GM12878 (cell line): ENCODE data around the gene MIA3. TPM values are rescaled to one million over a fixed set of nuclear protein-coding genes. Genes with fewer than 3 reads are reported as not detected.

Experiments
- ATF3 ChIP-seq: IDR thresholded peaks from 2 replicates; pipeline ENCODE4 v1.6.1; 2011; ENCODE audit warnings: low read depth, mild to moderate bottlenecking, low read length, moderate library complexity, borderline replicate concordance; ENCODE audit errors: extremely low read depth
- CHD4 ChIP-seq: fragments of 200-600 bp; sonication (generic); IDR thresholded peaks from 2 replicates; pipeline ENCODE4 v1.6.1; 2016; ENCODE audit warnings: mild to moderate bottlenecking
- EP300 ChIP-seq, 2 experiments: fragments of 150-350 bp in 1 of 2; IDR thresholded peaks; 2 replicates each; pipeline ENCODE4 v1.6.1; 2011 to 2012; ENCODE audit warnings: low read depth in 2 of 2, low read length in 2 of 2, borderline replicate concordance in 1 of 2, improper control_type of control experiment in 1 of 2, inconsistent platforms in 1 of 2; ENCODE audit not compliant: control insufficient read depth in 1 of 2
- ETV6 ChIP-seq, 2 experiments: fragments of 450-650 bp in 1 of 2; IDR thresholded peaks in 1 of 2; conservative IDR thresholded peaks in 1 of 2; 2 replicates each; pipeline ENCODE4 v1.6.1; 2014; ENCODE audit warnings: antibody characterized with exemption in 1 of 2, borderline replicate concordance in 1 of 2, low read depth in 1 of 2, mild to moderate bottlenecking in 1 of 2, moderate library complexity in 1 of 2
- FOS ChIP-seq: IDR thresholded peaks from 3 replicates; pipeline ENCODE4 v1.6.1; 2011; ENCODE audit warnings: borderline replicate concordance; ENCODE audit not compliant: insufficient read length; ENCODE audit errors: extremely low read depth
- KAT2A ChIP-seq: conservative IDR thresholded peaks from 2 replicates; pipeline ENCODE4 v1.6.1; 2011; ENCODE audit warnings: low read depth, low read length; ENCODE audit not compliant: control insufficient read depth
- NFYB ChIP-seq: IDR thresholded peaks from 2 replicates; pipeline ENCODE4 v1.6.1; 2011; ENCODE audit warnings: low read depth, mild to moderate bottlenecking, low read length, improper control_type of control experiment, moderate library complexity; ENCODE audit not compliant: insufficient read depth
- NR2C1 ChIP-seq: fragments of 450-650 bp; IDR thresholded peaks from 2 replicates; pipeline ENCODE4 v1.6.1; 2017; ENCODE audit warnings: antibody characterized with exemption, mild to moderate bottlenecking, moderate library complexity
- PKNOX1 ChIP-seq: fragments of 450-650 bp; IDR thresholded peaks from 2 replicates; pipeline ENCODE4 v1.6.1; 2016; ENCODE audit warnings: mild to moderate bottlenecking
- POLR2AphosphoS2 ChIP-seq: IDR thresholded peaks from 2 replicates; pipeline ENCODE4 v1.6.1; 2011; ENCODE audit warnings: low read depth, mild to moderate bottlenecking, low read length, improper control_type of control experiment, moderate library complexity
- RB1 ChIP-seq: fragments of 450-650 bp; formaldehyde crosslinking; IDR thresholded peaks from 2 replicates; pipeline ENCODE4 v1.6.1; 2017; ENCODE audit warnings: mild to moderate bottlenecking, borderline replicate concordance
- SREBF2 ChIP-seq: IDR thresholded peaks from 2 replicates; pipeline ENCODE4 v1.6.1; 2012; ENCODE audit warnings: mild to moderate bottlenecking, low read length
- TCF12 ChIP-seq: IDR thresholded peaks from 2 replicates; pipeline ENCODE4 v1.6.1; 2011; ENCODE audit warnings: low read depth, mild to moderate bottlenecking, low read length
- USF1 ChIP-seq: IDR thresholded peaks from 2 replicates; pipeline ENCODE4 v1.6.1; 2011; ENCODE audit warnings: borderline replicate concordance, low read depth, mild to moderate bottlenecking, moderate library complexity, mixed read lengths, low read length; ENCODE audit not compliant: insufficient read depth; ENCODE audit errors: extremely low read length
- USF2 ChIP-seq: IDR thresholded peaks from 2 replicates; pipeline ENCODE4 v1.6.1; 2011; ENCODE audit warnings: low read depth, low read length, improper control_type of control experiment, borderline replicate concordance
- WRNIP1 ChIP-seq: IDR thresholded peaks from 2 replicates; pipeline ENCODE4 v1.6.1; 2011; ENCODE audit warnings: low read depth, low read length, improper control_type of control experiment, borderline replicate concordance
- ZNF622 ChIP-seq: fragments of 450-650 bp; IDR thresholded peaks from 2 replicates; pipeline ENCODE4 v1.6.1; 2017; ENCODE audit warnings: mild to moderate bottlenecking, inconsistent platforms
- ZZZ3 ChIP-seq: IDR thresholded peaks from 2 replicates; pipeline ENCODE4 v1.6.1; 2011; ENCODE audit warnings: low read depth; ENCODE audit not compliant: control insufficient read depth, insufficient read length
- polyA plus RNA-seq, 11 experiments: library from polyadenylated mRNA; depleted of rRNA in 4 of 11; unstranded in 6 of 11; stranded (reverse) in 5 of 11; fragments of >200 nt; fragmentation: Nextera tagmentation in 4 of 11; fragmentation: Illumina TruSeq in 1 of 11; extraction: Ambion mirVana in 4 of 11; extraction: Trizol in 1 of 11; gene quantifications; 1 replicate in 1 of 11; 2 replicates in 10 of 11; pipeline versions ENCODE4 v1.2.1 to v1.2.3, GENCODE V29; 2011 to 2016; ENCODE audit warnings: inconsistent platforms in 2 of 11, missing spikeins in 2 of 11, low read depth in 1 of 11
- total RNA-seq, 4 experiments: library from RNA; depleted of rRNA in 3 of 4; stranded (reverse); fragments of >200 nt in 3 of 4; fragmentation: Illumina TruSeq in 1 of 4; extraction: Trizol in 1 of 4; gene quantifications; 2 replicates each; pipeline versions ENCODE4 v1.2.1 to v1.2.3, GENCODE V29; 2013 to 2021
- TF ChIP-seq, protein P1 (sequence below): fragments of 450-650 bp; IDR thresholded peaks from 2 replicates; pipeline ENCODE4 v1.6.1; 2017; ENCODE audit warnings: antibody characterized with exemption, mild to moderate bottlenecking, moderate library complexity
- TF ChIP-seq, protein P2 (sequence below): IDR thresholded peaks from 2 replicates; pipeline ENCODE4 v1.6.1; 2011; ENCODE audit warnings: borderline replicate concordance, low read depth, mild to moderate bottlenecking, moderate library complexity, low read length; ENCODE audit not compliant: insufficient read depth, poor library complexity, severe bottlenecking

Gene MIA3
- total and polyA plus RNA-seq, 10 of the 15 experiments (the other 5 are each of a cell fraction or from before 2014, with no cell fraction given) = 12.9 to 50.8 (median 30.3) TPM

DNA sequence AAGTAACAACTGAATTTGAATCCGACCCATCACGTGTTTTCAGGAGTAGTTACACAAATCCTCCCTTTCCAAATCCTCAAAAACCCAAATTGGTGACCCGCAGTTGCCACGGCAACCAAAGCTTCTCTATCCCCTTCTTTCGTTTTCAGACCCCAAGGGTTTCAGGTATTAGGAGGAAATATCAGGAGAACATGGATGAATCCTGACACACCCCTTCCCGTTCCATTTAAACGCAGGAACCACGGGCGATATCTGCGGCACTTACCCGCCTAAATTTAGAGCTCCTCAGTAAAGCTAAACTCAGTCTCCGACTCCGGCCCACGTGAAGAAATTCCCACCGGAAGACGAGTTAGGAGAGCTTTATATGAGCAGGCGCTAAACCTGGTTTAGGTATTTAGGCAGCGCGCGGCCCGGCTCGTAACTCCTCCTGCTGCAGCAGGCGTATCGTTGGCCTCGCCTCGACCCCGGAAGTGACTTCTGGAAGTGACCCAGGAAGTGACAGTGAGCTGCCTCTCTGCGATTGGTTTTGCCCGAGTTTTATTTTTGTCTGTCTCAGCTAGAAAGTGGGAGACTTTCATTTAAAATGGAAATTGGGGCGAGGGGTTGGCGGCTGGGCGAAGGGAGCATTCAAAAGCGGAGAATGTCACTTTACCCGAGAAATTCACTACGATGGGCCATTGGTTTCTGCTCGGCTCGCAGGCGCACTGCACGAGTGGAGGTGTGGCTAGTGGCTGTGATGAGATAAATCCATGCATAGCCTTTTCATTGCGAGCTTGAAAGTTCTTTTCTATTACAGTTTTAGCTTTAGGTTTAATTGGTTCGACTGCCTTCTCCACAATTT is 28.2 kb upstream of the MIA3 start, which contains the start of gene TAF1A (continued):
- TF ChIP-seq, protein P1, sequence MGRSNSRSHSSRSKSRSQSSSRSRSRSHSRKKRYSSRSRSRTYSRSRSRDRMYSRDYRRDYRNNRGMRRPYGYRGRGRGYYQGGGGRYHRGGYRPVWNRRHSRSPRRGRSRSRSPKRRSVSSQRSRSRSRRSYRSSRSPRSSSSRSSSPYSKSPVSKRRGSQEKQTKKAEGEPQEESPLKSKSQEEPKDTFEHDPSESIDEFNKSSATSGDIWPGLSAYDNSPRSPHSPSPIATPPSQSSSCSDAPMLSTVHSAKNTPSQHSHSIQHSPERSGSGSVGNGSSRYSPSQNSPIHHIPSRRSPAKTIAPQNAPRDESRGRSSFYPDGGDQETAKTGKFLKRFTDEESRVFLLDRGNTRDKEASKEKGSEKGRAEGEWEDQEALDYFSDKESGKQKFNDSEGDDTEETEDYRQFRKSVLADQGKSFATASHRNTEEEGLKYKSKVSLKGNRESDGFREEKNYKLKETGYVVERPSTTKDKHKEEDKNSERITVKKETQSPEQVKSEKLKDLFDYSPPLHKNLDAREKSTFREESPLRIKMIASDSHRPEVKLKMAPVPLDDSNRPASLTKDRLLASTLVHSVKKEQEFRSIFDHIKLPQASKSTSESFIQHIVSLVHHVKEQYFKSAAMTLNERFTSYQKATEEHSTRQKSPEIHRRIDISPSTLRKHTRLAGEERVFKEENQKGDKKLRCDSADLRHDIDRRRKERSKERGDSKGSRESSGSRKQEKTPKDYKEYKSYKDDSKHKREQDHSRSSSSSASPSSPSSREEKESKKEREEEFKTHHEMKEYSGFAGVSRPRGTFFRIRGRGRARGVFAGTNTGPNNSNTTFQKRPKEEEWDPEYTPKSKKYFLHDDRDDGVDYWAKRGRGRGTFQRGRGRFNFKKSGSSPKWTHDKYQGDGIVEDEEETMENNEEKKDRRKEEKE = no peak
- TF ChIP-seq RB1 = peak; percentile 53; the same call in 1 of the 2 replicates
- TF ChIP-seq, protein P2, sequence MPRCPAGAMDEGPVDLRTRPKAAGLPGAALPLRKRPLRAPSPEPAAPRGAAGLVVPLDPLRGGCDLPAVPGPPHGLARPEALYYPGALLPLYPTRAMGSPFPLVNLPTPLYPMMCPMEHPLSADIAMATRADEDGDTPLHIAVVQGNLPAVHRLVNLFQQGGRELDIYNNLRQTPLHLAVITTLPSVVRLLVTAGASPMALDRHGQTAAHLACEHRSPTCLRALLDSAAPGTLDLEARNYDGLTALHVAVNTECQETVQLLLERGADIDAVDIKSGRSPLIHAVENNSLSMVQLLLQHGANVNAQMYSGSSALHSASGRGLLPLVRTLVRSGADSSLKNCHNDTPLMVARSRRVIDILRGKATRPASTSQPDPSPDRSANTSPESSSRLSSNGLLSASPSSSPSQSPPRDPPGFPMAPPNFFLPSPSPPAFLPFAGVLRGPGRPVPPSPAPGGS = no peak
- no peak; the same call in 1 of the 2 replicates for TF ChIP-seq SREBF2
- no peak for TF ChIP-seq USF1
- TF ChIP-seq WRNIP1 = no peak
- peak; percentile 58; the same call in 1 of the 2 replicates for TF ChIP-seq POLR2AphosphoS2
- TF ChIP-seq TCF12 = no peak
- no peak for TF ChIP-seq ZZZ3
- no peak; the same call in 1 of the 2 replicates for TF ChIP-seq USF2
- no peak for TF ChIP-seq KAT2A
- no peak for TF ChIP-seq ZNF622
- no peak for TF ChIP-seq ATF3
- TF ChIP-seq ETV6 (conservative IDR thresholded peaks at IDR 0.05 in 1 of 2, IDR thresholded peaks at IDR 0.05 in 1 of 2; ENCODE audit: borderline replicate concordance in 1 of 2, low read depth in 1 of 2) = peak in 1 of 2 experiments; percentile 77; a peak in 2 of 4 replicates
- TF ChIP-seq PKNOX1 = peak; percentile 71
- no peak for TF ChIP-seq CHD4
- peak; percentile 97 for TF ChIP-seq NR2C1
- TF ChIP-seq FOS = no peak
- TF ChIP-seq NFYB = no peak; the same call in 1 of the 2 replicates
- no peak for TF ChIP-seq EP300 (IDR thresholded peaks at IDR 0.05; ENCODE audit: borderline replicate concordance in 1 of 2, control insufficient read depth in 1 of 2, low read depth in 2 of 2, low read length in 2 of 2)
